ENCODE data around the gene MALRD1.

DNA sequence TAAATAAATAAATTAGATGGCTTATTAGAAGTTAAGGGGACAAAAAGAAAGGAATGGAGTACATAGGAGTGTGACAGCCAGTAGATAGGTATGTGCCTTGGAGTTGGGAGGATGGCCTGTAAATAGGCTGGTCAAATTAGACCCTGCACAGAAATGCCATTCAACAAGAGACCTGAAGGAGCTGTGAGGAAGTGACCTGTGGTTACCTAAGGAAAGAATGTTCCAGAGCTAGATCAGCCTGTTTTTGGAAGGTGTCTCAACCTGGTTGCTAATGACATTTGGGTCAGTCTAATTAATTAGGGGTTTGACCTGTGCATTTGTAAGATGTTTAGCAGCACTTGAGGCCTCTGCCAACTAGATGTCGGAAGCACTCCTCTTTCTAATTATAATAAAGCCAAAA is 452.4 kb downstream of the MALRD1 start:
- TF ChIP-seq, protein P1, sequence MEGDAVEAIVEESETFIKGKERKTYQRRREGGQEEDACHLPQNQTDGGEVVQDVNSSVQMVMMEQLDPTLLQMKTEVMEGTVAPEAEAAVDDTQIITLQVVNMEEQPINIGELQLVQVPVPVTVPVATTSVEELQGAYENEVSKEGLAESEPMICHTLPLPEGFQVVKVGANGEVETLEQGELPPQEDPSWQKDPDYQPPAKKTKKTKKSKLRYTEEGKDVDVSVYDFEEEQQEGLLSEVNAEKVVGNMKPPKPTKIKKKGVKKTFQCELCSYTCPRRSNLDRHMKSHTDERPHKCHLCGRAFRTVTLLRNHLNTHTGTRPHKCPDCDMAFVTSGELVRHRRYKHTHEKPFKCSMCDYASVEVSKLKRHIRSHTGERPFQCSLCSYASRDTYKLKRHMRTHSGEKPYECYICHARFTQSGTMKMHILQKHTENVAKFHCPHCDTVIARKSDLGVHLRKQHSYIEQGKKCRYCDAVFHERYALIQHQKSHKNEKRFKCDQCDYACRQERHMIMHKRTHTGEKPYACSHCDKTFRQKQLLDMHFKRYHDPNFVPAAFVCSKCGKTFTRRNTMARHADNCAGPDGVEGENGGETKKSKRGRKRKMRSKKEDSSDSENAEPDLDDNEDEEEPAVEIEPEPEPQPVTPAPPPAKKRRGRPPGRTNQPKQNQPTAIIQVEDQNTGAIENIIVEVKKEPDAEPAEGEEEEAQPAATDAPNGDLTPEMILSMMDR (IDR thresholded peaks at IDR 0.05) = no peak
- TF ChIP-seq POLR2A (IDR thresholded peaks at IDR 0.05) = no peak

Data from lower leg skin (tissue), 3 donors.